GM19468 (cell line): Measurements from ENCODE around the gene TARP.
A peak's percentile ranks its signal among the peaks of the same experiment; 100 is the strongest.
"Not testable (repeated sequence)": the region's sequence is repeated elsewhere in the genome, so short reads cannot be mapped to it uniquely, and the experiment has no call there.

ENCODE experiments used
- ATAC-seq: cut with Tn5 transposase; IDR thresholded peaks from one replicate; pipeline ENCODE4 v1.9.1; 2021; ENCODE audit warnings: mild to moderate bottlenecking, moderate library complexity, moderate number of reproducible peaks; ENCODE audit not compliant: unreplicated experiment; ENCODE audit errors: extremely low read depth

TARP gene

GRCh38 chr7:38300175-38300574 lies 26.7 kb upstream of the TARP start:
- ATAC-seq: no peak

GRCh38 chr7:38299275-38299931 lies 26.0 kb upstream of the TARP start:
- ATAC-seq: no peak

- no peak for ATAC-seq
These were observed 22.8 kb upstream of the TARP start for GRCh38 chr7:38296059-38296857.

- ATAC-seq: no peak
These were observed 21.5 kb upstream of the TARP start for GRCh38 chr7:38294926-38295325.

GRCh38 chr7:38292442-38292841 lies 19.0 kb upstream of the TARP start:
- ATAC-seq: no peak

- no peak for ATAC-seq
These were observed 18.2 kb upstream of the TARP start for GRCh38 chr7:38291650-38292049.

GRCh38 chr7:38291117-38291647 lies 17.7 kb upstream of the TARP start:
- no peak for ATAC-seq

GRCh38 chr7:38284553-38284952 lies 11.1 kb upstream of the TARP start:
- no peak for ATAC-seq

- ATAC-seq: no peak
These were observed 10.4 kb upstream of the TARP start for GRCh38 chr7:38283809-38284208.

GRCh38 chr7:38283107-38283506 lies 9.7 kb upstream of the TARP start:
- ATAC-seq: no peak

GRCh38 chr7:38282081-38282480 lies 8.6 kb upstream of the TARP start:
- ATAC-seq: no peak

- no peak for ATAC-seq
These were observed 7.8 kb upstream of the TARP start for GRCh38 chr7:38281266-38281665.

GRCh38 chr7:38280707-38281106 lies 7.3 kb upstream of the TARP start:
- no peak for ATAC-seq

GRCh38 chr7:38280000-38280399 lies 6.6 kb upstream of the TARP start:
- ATAC-seq: no peak

GRCh38 chr7:38276096-38276877 lies 2.9 kb upstream of the TARP start:
- no peak for ATAC-seq

GRCh38 chr7:38274927-38275620 lies 1.6 kb upstream of the TARP start:
- no peak for ATAC-seq

GRCh38 chr7:38274486-38274885 lies 1.1 kb upstream of the TARP start:
- no peak for ATAC-seq

GRCh38 chr7:38270405-38270804 lies 3.0 kb downstream of the TARP start:
- ATAC-seq: peak; percentile 37

- ATAC-seq: not testable (repeated sequence)
These were observed 3.6 kb downstream of the TARP start for GRCh38 chr7:38269704-38270346.

GRCh38 chr7:38265958-38266357 lies 7.5 kb downstream of the TARP start:
- ATAC-seq: not testable (repeated sequence)
